IMR-90 (cell line): Measurements from ENCODE around the gene TRMT10A. TPM values are rescaled to one million over a fixed set of nuclear protein-coding genes. Genes with fewer than 3 reads are reported as not detected.

Source experiments
- ATAC-seq: fragments of 200-7000 bp; cut with Tn5 transposase; 2 replicates; pipeline ENCODE4 v1.9.1; 2020; ENCODE audit warnings: low read depth, mild to moderate bottlenecking, moderate library complexity
- BruUV-seq: library from RNA; stranded (reverse); fragments of 400-500 nt; replicated peaks from 2 replicates; lab custom pipeline; 2021; lab: Mats Ljungman, UMichigan
- CTCF ChIA-PET: fragments of 300-600 bp; formaldehyde crosslinking; extraction: SDS; loops from one replicate; lab custom pipeline; 2021; ENCODE audit warnings: antibody characterized with exemption; lab: Yijun Ruan, JAX
- POLR2A ChIA-PET: fragments of 300-600 bp; sonication (Branson Sonifier 250); formaldehyde crosslinking; loops from one replicate; lab custom pipeline; 2022; ENCODE audit warnings: antibody characterized with exemption; ENCODE audit not compliant: unreplicated experiment; lab: Charles Lee
- DNase-seq: peaks from one replicate; pipeline ENCODE4 v3.0.0; 2013
- H2AFZ ChIP-seq: replicated peaks from 2 replicates; pipeline ENCODE3; 2013; ENCODE audit warnings: low read length, mild to moderate bottlenecking; ENCODE audit not compliant: poor library complexity
- H2AK5ac ChIP-seq: 2 replicates; pipeline ENCODE4 v1.6.1; 2013; ENCODE audit warnings: low read depth, low read length, inconsistent platforms
- H2AK9ac ChIP-seq: replicated peaks from 2 replicates; pipeline ENCODE3; 2013; ENCODE audit warnings: mild to moderate bottlenecking, low read depth, low read length, moderate library complexity; ENCODE audit not compliant: poor library complexity
- H2BK120ac ChIP-seq: 2 replicates; pipeline ENCODE4 v1.6.1; 2013; ENCODE audit warnings: low read depth, low read length, inconsistent platforms
- H2BK15ac ChIP-seq: 3 replicates; pipeline ENCODE4 v1.6.1; 2013; ENCODE audit warnings: low read depth, low read length, inconsistent platforms
- H2BK20ac ChIP-seq: 2 replicates; pipeline ENCODE4 v1.6.1; 2013; ENCODE audit warnings: low read depth, mild to moderate bottlenecking, inconsistent platforms, low read length, moderate library complexity
- H2BK5ac ChIP-seq: 2 replicates; pipeline ENCODE4 v1.6.1; 2013; ENCODE audit warnings: mild to moderate bottlenecking, low read depth, low read length, inconsistent platforms; ENCODE audit not compliant: poor library complexity, severe bottlenecking
- H3K14ac ChIP-seq: replicated peaks from 2 replicates; pipeline ENCODE4 v1.6.1; 2013; ENCODE audit warnings: low read depth, low read length, inconsistent platforms
- H3K18ac ChIP-seq: 2 replicates; pipeline ENCODE4 v1.6.1; 2013; ENCODE audit warnings: low read depth, low read length, control low read depth
- H3K23ac ChIP-seq: 2 replicates; pipeline ENCODE4 v1.6.1; 2013; ENCODE audit warnings: low read depth, low read length, inconsistent platforms
- H3K27ac ChIP-seq: 2 replicates; pipeline ENCODE4 v1.5.1; 2013; ENCODE audit warnings: mild to moderate bottlenecking, control low read depth, low read length; ENCODE audit not compliant: insufficient read depth
- H3K27me3 ChIP-seq: 2 replicates; pipeline ENCODE4 v1.6.1; 2013; ENCODE audit warnings: low read length; ENCODE audit not compliant: control insufficient read depth, insufficient read depth
- H3K36me3 ChIP-seq: 2 replicates; pipeline ENCODE4 v1.6.1; 2013; ENCODE audit warnings: low read length, mixed read lengths; ENCODE audit not compliant: control insufficient read depth, insufficient read depth
- H3K4ac ChIP-seq: 2 replicates; pipeline ENCODE4 v1.6.1; 2013; ENCODE audit warnings: low read depth, low read length, inconsistent platforms
- H3K4me1 ChIP-seq: 2 replicates; pipeline ENCODE4 v1.6.1; 2013; ENCODE audit warnings: low read length, mixed read lengths; ENCODE audit not compliant: control insufficient read depth, insufficient read depth
- H3K4me2 ChIP-seq: 2 replicates; pipeline ENCODE4 v1.6.1; 2013; ENCODE audit warnings: low read depth, mild to moderate bottlenecking, control low read depth, low read length, moderate library complexity
- H3K4me3 ChIP-seq: 2 replicates; pipeline ENCODE4 v1.5.1; 2013; ENCODE audit warnings: low read depth, mild to moderate bottlenecking, control low read depth, low read length, moderate library complexity; ENCODE audit not compliant: insufficient read depth
- H3K56ac ChIP-seq: 2 replicates; pipeline ENCODE4 v1.6.1; 2013; ENCODE audit warnings: low read length, inconsistent platforms; ENCODE audit not compliant: insufficient read depth; ENCODE audit errors: extremely low read depth
- H3K79me1 ChIP-seq, 2 experiments: 2 replicates each; pipeline ENCODE4 v1.6.1; 2013; ENCODE audit warnings: low read length in 2 of 2, inconsistent platforms in 1 of 2, low read depth in 1 of 2
- H3K9ac ChIP-seq: 2 replicates; pipeline ENCODE4 v1.6.1; 2013; ENCODE audit warnings: low read depth, low read length, control low read depth
- H3K9me1 ChIP-seq: 2 replicates; pipeline ENCODE4 v1.6.1; 2013; ENCODE audit warnings: low read length, inconsistent platforms; ENCODE audit not compliant: insufficient read depth
- H3K9me3 ChIP-seq: 2 replicates; pipeline ENCODE4 v1.6.1; 2013; ENCODE audit warnings: low read length; ENCODE audit not compliant: control insufficient read depth, insufficient read depth
- H4K20me1 ChIP-seq: 2 replicates; pipeline ENCODE4 v1.6.1; 2013; ENCODE audit warnings: low read length, inconsistent platforms; ENCODE audit not compliant: insufficient read depth
- H4K5ac ChIP-seq: 2 replicates; pipeline ENCODE4 v1.6.1; 2013; ENCODE audit warnings: mild to moderate bottlenecking, low read depth, low read length, control low read depth
- H4K8ac ChIP-seq, 2 experiments: 2 replicates each; pipeline ENCODE4 v1.6.1; 2013; ENCODE audit warnings: low read depth in 2 of 2, low read length in 2 of 2, control low read depth in 1 of 2, inconsistent platforms in 1 of 2
- H4K91ac ChIP-seq: 2 replicates; pipeline ENCODE4 v1.6.1; 2013; ENCODE audit warnings: low read depth, low read length, inconsistent platforms; ENCODE audit not compliant: insufficient read depth
- CEBPB ChIP-seq: IDR thresholded peaks from 2 replicates; pipeline ENCODE4 v1.6.1; 2012; ENCODE audit warnings: low read depth, low read length, improper control_type of control experiment
- SMC3 ChIP-seq: fragments of 150-350 bp; IDR thresholded peaks from 2 replicates; pipeline ENCODE4 v1.6.1; 2016; ENCODE audit warnings: low read depth, mild to moderate bottlenecking, antibody characterized with exemption, low read length, moderate library complexity
- WGBS, 2 experiments: methylation state at CpG; one replicate each; pipeline versions ENCODE4 v1.1.5 to v1.1.7; 2013; ENCODE audit warnings: missing lambda C conversion rate in 2 of 2; ENCODE audit not compliant: insufficient read length in 1 of 2; ENCODE audit errors: extremely low coverage in 2 of 2; 5-methylcytosine and 5-hydroxymethylcytosine counted together
- dilution Hi-C: fragments of 300-500 bp; cut with HindIII; formaldehyde crosslinking; loops from one replicate; pipeline ENCODE4 v1.14.3; 2018; ENCODE audit warnings: low sequenced_read_pairs; ENCODE audit not compliant: unreplicated experiment
- in situ Hi-C: fragments of 300-500 bp; cut with MboI; formaldehyde crosslinking; loops from 3 replicates; pipeline ENCODE4 v1.14.3; 2019; ENCODE audit warnings: low sequenced_read_pairs, inconsistent platforms, mixed read lengths
- intact Hi-C: fragments of 100-400 bp; cut with micrococcal nuclease; formaldehyde crosslinking; loops from 2 replicates; pipeline ENCODE4 v1.10.0; 2022
- polyA plus RNA-seq, 3 experiments: library from polyadenylated mRNA; depleted of rRNA; stranded (reverse); fragments of >200 nt; gene quantifications; 2 replicates each; pipeline ENCODE4 v1.2.3, GENCODE V29; 2012; ENCODE audit warnings: low replicate concordance in 1 of 3
- total RNA-seq: library from RNA; depleted of rRNA; stranded (reverse); fragments of >200 nt; gene quantifications from 2 replicates; pipeline ENCODE4 v1.2.3, GENCODE V29; 2012

The TRMT10A gene
- total and polyA plus RNA-seq, 2 of the 4 experiments (the other 2 are of a cell fraction), result 3.8 to 4.3 TPM

- Histone ChIP-seq H3K56ac (no peak overlapping the region), H3K9ac (no peak overlapping the region), H3K18ac (no peak overlapping the region), H3K23ac (no peak overlapping the region), H3K14ac (no peak overlapping the region), H2AK9ac (no peak overlapping the region), H2BK120ac (no peak overlapping the region), H3K79me1 (no peaks in the 10 kb centered on the region), H3K4ac (no peak overlapping the region), H3K4me1 (no peaks in the 10 kb centered on the region), H2BK5ac (no peak overlapping the region), H3K4me3 (no peak overlapping the region), H4K5ac (no peak overlapping the region), H3K27me3 (no peaks in the 10 kb centered on the region), H4K20me1 (no peaks in the 10 kb centered on the region), H4K8ac (no peak overlapping the region), H3K9me1 (no peaks in the 10 kb centered on the region), H2AK5ac (no peak overlapping the region), H2BK20ac (no peak overlapping the region), H3K9me3 (no peaks in the 10 kb centered on the region), H2BK15ac (no peak overlapping the region), H3K27ac (no peak overlapping the region), H3K36me3 (no peaks in the 10 kb centered on the region), H3K4me2 (no peak overlapping the region), H4K91ac (no peak overlapping the region), H2AFZ (no peak overlapping the region)
- no CpG with 5 or more reads among the region's 2 CpGs for WGBS, 2 experiments
- in situ Hi-C loops, result loop anchor here (25.0 kb wide), 1 partner anchor 509 kb away; no protein-coding TSS in a partner anchor
- dilution Hi-C loops, result no loop called here
- POLR2A ChIA-PET, result no interaction called here
- DNase-seq, result no peak
- BruUV-seq, result no TSS peak
- peak; percentile 49 for TF ChIP-seq CEBPB
- no peak for TF ChIP-seq SMC3
- CTCF ChIA-PET, result no interaction called here
- no peak for ATAC-seq
- intact Hi-C loops, result no loop called here
These were observed 11.0 kb downstream of the TRMT10A start for GRCh38 chr4:99552872-99553271.
